ENCODE measurements around the gene SNCAIP. TPM values are rescaled to one million over a fixed set of nuclear protein-coding genes. Genes with fewer than 3 reads are reported as not detected.

SNCAIP gene
- total RNA-seq, 2 donors from 2014 or later, result 8.1 to 9.5 TPM

GRCh38 chr5:122358372-122358979 lies 46.4 kb downstream of the SNCAIP start:
- Histone ChIP-seq H3K27me3 (no peaks in the 10 kb centered on the region), H3K27ac (no peak overlapping the region), H3K4me3 (no peak overlapping the region), H3K4me1 (no peaks in the 10 kb centered on the region), H3K36me3 (no peaks in the 10 kb centered on the region), H3K9me3 (no peaks in the 10 kb centered on the region)
- no peak for TF ChIP-seq CTCF (IDR thresholded peaks at IDR 0.05)
- no peak for DNase-seq (ENCODE audit: low spot score)

DNA sequence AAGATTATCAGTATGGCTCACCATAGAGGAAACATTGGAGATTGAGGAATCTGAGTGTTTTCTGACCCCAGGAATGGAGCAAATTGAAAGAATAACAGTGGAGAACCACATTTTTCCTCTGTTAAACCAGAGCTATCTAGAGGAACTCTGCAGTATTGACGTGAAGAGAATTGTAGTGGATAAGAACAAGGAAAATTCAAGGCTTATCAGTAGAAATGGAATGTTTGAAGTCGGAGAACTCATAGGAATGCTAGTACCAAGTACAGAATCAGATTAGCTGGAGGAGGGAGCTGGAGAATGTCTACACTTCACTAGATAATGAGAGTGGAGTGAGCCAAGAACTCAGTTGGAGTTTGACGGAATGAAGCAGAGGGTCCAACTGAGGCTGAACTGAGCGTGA lies 50.3 kb downstream of the SNCAIP start:
- Histone ChIP-seq H3K27me3 (no peaks in the 10 kb centered on the region), H3K36me3 (no peaks in the 10 kb centered on the region), H3K27ac (no peak overlapping the region), H3K9me3 (no peaks in the 10 kb centered on the region), H3K4me1 (no peaks in the 10 kb centered on the region), H3K4me3 (no peak overlapping the region)
- no peak for DNase-seq (ENCODE audit: low spot score)
- no peak for TF ChIP-seq CTCF (IDR thresholded peaks at IDR 0.05)

DNA sequence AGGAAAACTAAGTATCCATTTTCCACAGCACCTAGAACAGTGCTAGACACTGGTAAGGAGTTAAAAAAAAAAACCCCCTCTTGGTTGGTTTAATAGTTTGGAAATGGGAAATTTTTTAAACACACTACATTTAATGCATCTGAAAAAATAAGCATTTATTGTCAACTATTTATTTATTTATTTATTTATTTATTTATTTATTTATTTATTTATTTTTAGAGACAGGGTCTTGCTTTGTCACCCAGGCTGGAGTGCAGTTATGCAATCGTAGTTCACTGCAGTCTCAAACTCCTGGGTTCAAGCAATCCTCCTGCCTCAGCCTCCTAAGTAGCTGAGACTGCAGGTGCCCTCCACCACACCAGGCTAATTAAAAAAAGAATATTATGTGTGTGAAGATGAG lies 51.6 kb downstream of the SNCAIP start:
- Histone ChIP-seq H3K36me3 (no peaks in the 10 kb centered on the region), H3K27me3 (no peaks in the 10 kb centered on the region), H3K27ac (no peak overlapping the region), H3K4me1 (no peaks in the 10 kb centered on the region), H3K9me3 (no peaks in the 10 kb centered on the region), H3K4me3 (no peak overlapping the region)
- no peak for DNase-seq (ENCODE audit: low spot score)
- no peak for TF ChIP-seq CTCF (IDR thresholded peaks at IDR 0.05)

DNA sequence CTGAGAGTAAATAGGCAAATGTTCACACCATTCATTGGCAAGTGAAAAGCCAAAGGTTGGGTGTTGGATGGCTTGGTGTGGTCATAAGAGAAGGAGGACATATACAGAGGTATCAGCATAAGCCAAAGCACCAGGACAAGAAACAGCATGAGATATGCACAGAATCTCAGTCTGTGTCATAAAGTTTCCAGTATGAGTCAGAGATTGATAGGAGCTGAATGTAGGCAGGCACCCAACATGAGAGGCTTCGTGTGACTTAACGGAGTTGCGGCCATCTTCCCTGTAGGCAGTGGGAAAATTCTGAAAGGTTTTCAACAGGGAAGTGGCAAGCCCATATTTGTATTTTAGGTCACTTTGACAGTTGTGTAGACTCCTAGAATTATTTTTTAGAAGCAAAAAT lies 54.5 kb downstream of the SNCAIP start:
- no peak overlapping the region for H3K27ac ChIP-seq
- no peak for DNase-seq (ENCODE audit: low spot score)
- TF ChIP-seq CTCF (IDR thresholded peaks at IDR 0.05), result no peak
- no peaks in the 10 kb centered on the region for H3K9me3 ChIP-seq
- no peaks in the 10 kb centered on the region for H3K27me3 ChIP-seq
- H3K4me3 ChIP-seq, result no peak overlapping the region
- no peaks in the 10 kb centered on the region for H3K36me3 ChIP-seq
- no peaks in the 10 kb centered on the region for H3K4me1 ChIP-seq

GRCh38 chr5:122367456-122367855 lies 55.4 kb downstream of the SNCAIP start:
- Histone ChIP-seq H3K27ac (no peak overlapping the region), H3K4me3 (no peak overlapping the region), H3K27me3 (no peaks in the 10 kb centered on the region), H3K4me1 (no peaks in the 10 kb centered on the region), H3K9me3 (no peaks in the 10 kb centered on the region), H3K36me3 (no peaks in the 10 kb centered on the region)
- no peak for DNase-seq (ENCODE audit: low spot score)
- TF ChIP-seq CTCF (IDR thresholded peaks at IDR 0.05), result no peak

Measured in right atrium auricular region (tissue), 2 donors.